H1 (cell line): ENCODE measurements around the gene CD46. TPM values are rescaled to one million over a fixed set of nuclear protein-coding genes. Genes with fewer than 3 reads are reported as not detected.

Experiments
- CTCF ChIA-PET: fragments of 300-600 bp; sonication (Branson Sonifier 250); formaldehyde crosslinking; loops from one replicate; lab custom pipeline; 2021; ENCODE audit not compliant: partially characterized antibody; lab: Charles Lee
- POLR2A ChIA-PET: fragments of 300-600 bp; sonication (Branson Sonifier 250); formaldehyde crosslinking; loops from one replicate; lab custom pipeline; 2021; ENCODE audit warnings: inconsistent platforms; ENCODE audit not compliant: partially characterized antibody; lab: Charles Lee
- DNase-seq, 2 experiments: peaks; one replicate each; pipeline versions ENCODE4 v3.0.0 to v3.0.0-alpha.2; 2010 to 2022; ENCODE audit warnings: low spot score in 2 of 2, low read depth in 1 of 2, mixed read lengths in 1 of 2
- FAIRE-seq: peaks from 2 replicates; lab custom pipeline; 2011; peaks lifted over from hg19 to GRCh38; lab: Jason Lieb, UNC
- H2AFZ ChIP-seq: 2 replicates; pipeline ENCODE4 v1.8.1; 2012; ENCODE audit warnings: low read length, inconsistent platforms
- H2AK5ac ChIP-seq: 2 replicates; pipeline ENCODE4 v1.6.1; 2013; ENCODE audit warnings: low read depth, low read length
- H2BK120ac ChIP-seq: replicated peaks from 2 replicates; pipeline ENCODE3; 2013; ENCODE audit warnings: low read depth, low read length, inconsistent platforms
- H2BK12ac ChIP-seq: 2 replicates; pipeline ENCODE4 v1.6.1; 2013; ENCODE audit warnings: low read depth, low read length
- H2BK15ac ChIP-seq: 2 replicates; pipeline ENCODE4 v1.6.1; 2013; ENCODE audit warnings: low read length
- H2BK20ac ChIP-seq: 2 replicates; pipeline ENCODE4 v1.6.1; 2013; ENCODE audit warnings: low read length
- H2BK5ac ChIP-seq: 2 replicates; pipeline ENCODE4 v1.6.1; 2013; ENCODE audit warnings: low read depth, low read length
- H3K14ac ChIP-seq: 2 replicates; pipeline ENCODE4 v1.6.1; 2013; ENCODE audit warnings: inconsistent platforms; ENCODE audit not compliant: insufficient read length
- H3K18ac ChIP-seq: 2 replicates; pipeline ENCODE4 v1.6.1; 2013; ENCODE audit warnings: low read length; ENCODE audit errors: extremely low read depth
- H3K23ac ChIP-seq: 2 replicates; pipeline ENCODE4 v1.6.1; 2013; ENCODE audit warnings: inconsistent platforms; ENCODE audit not compliant: insufficient read length
- H3K23me2 ChIP-seq: 2 replicates; pipeline ENCODE4 v1.6.1; 2013; ENCODE audit warnings: low read depth, low read length
- H3K27ac ChIP-seq: 2 replicates; pipeline ENCODE4 v1.6.1; 2011; ENCODE audit warnings: low read depth, low read length, inconsistent platforms
- H3K27me3 ChIP-seq, 4 experiments: replicated peaks in 1 of 4; 1 replicate in 1 of 4; 2 replicates in 3 of 4; pipeline versions ENCODE4 v1.6.1 to v1.8.1; 2011 to 2013; ENCODE audit warnings: low read length in 3 of 4, mild to moderate bottlenecking in 3 of 4, inconsistent platforms in 2 of 4, mixed read lengths in 2 of 4, moderate library complexity in 1 of 4; ENCODE audit not compliant: control insufficient read depth in 3 of 4, insufficient read depth in 3 of 4; ENCODE audit errors: extremely low read depth in 1 of 4
- H3K36me3 ChIP-seq, 4 experiments: 2 replicates each; pipeline versions ENCODE4 v1.6.1 to v1.8.1; 2011 to 2013; ENCODE audit warnings: mild to moderate bottlenecking in 4 of 4, low read length in 3 of 4, moderate library complexity in 2 of 4, control low read depth in 1 of 4, inconsistent platforms in 1 of 4; ENCODE audit not compliant: insufficient read depth in 4 of 4, control insufficient read depth in 2 of 4
- H3K4ac ChIP-seq: replicated peaks from 2 replicates; pipeline ENCODE3; 2013; ENCODE audit warnings: low read length, low read depth, mixed read lengths, inconsistent platforms; ENCODE audit not compliant: insufficient read length
- H3K4me1 ChIP-seq, 4 experiments: replicated peaks in 1 of 4; 1 replicate in 1 of 4; 2 replicates in 3 of 4; pipeline versions ENCODE4 v1.6.1 to v1.8.1; 2011 to 2013; ENCODE audit warnings: low read length in 3 of 4, inconsistent platforms in 2 of 4, mixed read lengths in 1 of 4; ENCODE audit not compliant: insufficient read depth in 4 of 4, control insufficient read depth in 3 of 4
- H3K4me2 ChIP-seq, 2 experiments: 2 replicates each; pipeline versions ENCODE4 v1.6.1 to v1.8.1; 2011 to 2013; ENCODE audit warnings: low read depth in 2 of 2, low read length in 2 of 2, control low read depth in 1 of 2, inconsistent platforms in 1 of 2, mild to moderate bottlenecking in 1 of 2; ENCODE audit not compliant: insufficient read depth in 1 of 2
- H3K4me3 ChIP-seq, 4 experiments: fragments of 200-600, 300-600 bp in 1 of 4; sonication (generic), shearing (Covaris generic), sonication (Bioruptor Twin) in 1 of 4; 2 replicates each; pipeline versions ENCODE4 v1.5.1 to v1.8.1; 2011 to 2016; ENCODE audit warnings: low read length in 4 of 4, low read depth in 3 of 4, control low read depth in 2 of 4, inconsistent platforms in 2 of 4, mild to moderate bottlenecking in 2 of 4, mixed read lengths in 1 of 4, moderate library complexity in 1 of 4; ENCODE audit not compliant: insufficient read depth in 2 of 4; ENCODE audit errors: extremely low read depth in 1 of 4
- H3K56ac ChIP-seq: replicated peaks from 2 replicates; pipeline ENCODE3; 2013; ENCODE audit warnings: low read depth, mild to moderate bottlenecking, mixed read lengths, low read length, inconsistent platforms; ENCODE audit not compliant: insufficient read length
- H3K79me1 ChIP-seq: 2 replicates; pipeline ENCODE4 v1.6.1; 2013; ENCODE audit warnings: low read depth, low read length, control low read depth
- H3K79me2 ChIP-seq, 2 experiments: 2 replicates each; pipeline versions ENCODE4 v1.6.1 to v1.8.1; 2012 to 2013; ENCODE audit warnings: low read length in 2 of 2, mild to moderate bottlenecking in 2 of 2, inconsistent platforms in 1 of 2; ENCODE audit not compliant: insufficient read depth in 2 of 2, control insufficient read depth in 1 of 2
- H3K9ac ChIP-seq, 4 experiments: replicated peaks in 1 of 4; 1 replicate in 1 of 4; 2 replicates in 3 of 4; pipeline versions ENCODE4 v1.6.1 to v1.8.1; 2011 to 2013; ENCODE audit warnings: low read depth in 3 of 4, low read length in 3 of 4, control low read depth in 2 of 4, mild to moderate bottlenecking in 2 of 4, moderate library complexity in 2 of 4, inconsistent platforms in 1 of 4; ENCODE audit errors: extremely low read depth in 1 of 4
- H3K9me3 ChIP-seq, 2 experiments: 2 replicates each; pipeline versions ENCODE4 v1.6.1 to v1.8.1; 2012 to 2013; ENCODE audit warnings: mild to moderate bottlenecking in 2 of 2, moderate library complexity in 2 of 2, control low read depth in 1 of 2, inconsistent platforms in 1 of 2, low read depth in 1 of 2, low read length in 1 of 2, mixed read lengths in 1 of 2; ENCODE audit not compliant: insufficient read depth in 2 of 2
- H4K20me1 ChIP-seq, 2 experiments: replicated peaks in 1 of 2; 2 replicates each; pipeline versions ENCODE3 to v1.8.1; 2011 to 2013; ENCODE audit warnings: inconsistent platforms in 2 of 2, low read length in 2 of 2, mild to moderate bottlenecking in 1 of 2; ENCODE audit not compliant: insufficient read depth in 2 of 2, control insufficient read depth in 1 of 2
- H4K5ac ChIP-seq: 2 replicates; pipeline ENCODE4 v1.6.1; 2013; ENCODE audit warnings: low read length, low read depth, mixed read lengths, inconsistent platforms; ENCODE audit not compliant: insufficient read length
- H4K8ac ChIP-seq: 2 replicates; pipeline ENCODE4 v1.8.0; 2013; ENCODE audit warnings: mild to moderate bottlenecking, moderate library complexity, low read length, inconsistent platforms; ENCODE audit not compliant: insufficient read depth; ENCODE audit errors: extremely low read depth
- H4K91ac ChIP-seq: replicated peaks from 2 replicates; pipeline ENCODE3; 2013; ENCODE audit warnings: low read length, mixed read lengths, inconsistent platforms; ENCODE audit not compliant: insufficient read length
- FOSL1 ChIP-seq: IDR thresholded peaks from 2 replicates; pipeline ENCODE4 v1.6.1; 2011; ENCODE audit warnings: mild to moderate bottlenecking, low read depth, low read length, moderate library complexity; ENCODE audit not compliant: insufficient read depth
- TBP ChIP-seq: IDR thresholded peaks from 2 replicates; pipeline ENCODE4 v1.6.1; 2011; ENCODE audit warnings: low read depth, low read length, improper control_type of control experiment
- YY1 ChIP-seq: IDR thresholded peaks from 2 replicates; pipeline ENCODE4 v1.6.1; 2011; ENCODE audit warnings: low read depth, mild to moderate bottlenecking, low read length
- WGBS, 2 experiments: shearing (Covaris generic) in 1 of 2; methylation state at CpG; one replicate each; pipeline versions ENCODE4 v1.1.6 to v1.1.7; 2013 to 2015; ENCODE audit warnings: low lambda C conversion rate in 2 of 2, mixed read lengths in 2 of 2, inconsistent platforms in 1 of 2, low coverage in 1 of 2, missing lambda C conversion rate in 1 of 2; ENCODE audit not compliant: insufficient replicate concordance in 2 of 2, insufficient coverage in 1 of 2, insufficient read length in 1 of 2; ENCODE audit errors: extremely low coverage in 1 of 2, missing lambda C conversion rate in 1 of 2; 5-methylcytosine and 5-hydroxymethylcytosine counted together
- polyA plus RNA-seq, 7 experiments: library from polyadenylated mRNA; depleted of rRNA in 3 of 7; stranded (reverse) in 5 of 7; unstranded in 2 of 7; fragments of >200 nt in 5 of 7; fragments of 200-250 nt in 2 of 7; gene quantifications; 1 replicate in 5 of 7; 2 replicates in 1 of 7; 4 replicates in 1 of 7; pipeline versions ENCODE4 v1.2.1 to v1.2.3, GENCODE V29; 2011 to 2013; ENCODE audit warnings: missing spikeins in 2 of 7, mixed read lengths in 2 of 7
- total RNA-seq: library from RNA; stranded (reverse); fragmentation: NEBNext Ultra II Directional; extraction: Animal tissue kit (Norgen Biotek cat#: 25700); gene quantifications from 2 replicates; pipeline ENCODE4 v1.2.1, GENCODE V29; 2021

The CD46 gene
- total and polyA plus RNA-seq, 2 of the 8 experiments (the other 6 are each of a cell fraction or from before 2014, with no cell fraction given), result 60.9 to 113 TPM

DNA sequence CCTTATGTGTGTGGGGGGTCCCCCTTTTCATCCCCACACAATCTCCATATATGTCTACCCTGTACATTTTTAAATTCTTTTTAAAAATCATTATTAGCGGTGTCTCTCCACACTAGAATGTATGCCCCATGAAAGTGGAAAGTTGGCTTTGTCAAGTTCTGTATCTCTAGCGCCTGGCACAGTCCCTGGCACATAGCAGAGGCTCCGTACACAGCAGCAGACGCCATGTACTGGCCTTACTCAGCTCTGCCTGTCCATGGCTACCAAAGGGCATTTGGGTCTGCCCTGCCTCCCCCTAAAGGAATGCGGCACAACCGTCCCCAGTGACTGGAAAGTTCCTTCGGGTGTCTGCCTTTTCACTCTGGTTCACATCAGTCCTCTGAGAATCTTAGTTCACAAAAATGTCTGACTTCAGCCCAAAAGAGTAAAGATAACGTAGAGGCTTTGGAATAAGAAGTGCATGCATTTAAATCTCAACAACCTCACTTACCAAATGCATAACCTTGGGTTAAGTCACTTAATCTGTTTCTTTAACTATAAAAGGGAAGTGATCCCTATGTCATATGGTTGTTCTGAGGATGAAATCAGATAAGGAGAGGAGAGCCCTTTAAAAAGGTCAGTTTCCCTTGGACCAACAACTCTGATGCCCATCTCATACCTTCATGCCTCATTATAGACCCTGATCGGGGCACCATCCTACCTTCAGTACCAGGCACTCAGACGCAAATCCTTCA lies 61.1 kb downstream of the CD46 start:
- no peak overlapping the region for H2BK120ac ChIP-seq
- no peaks in the 10 kb centered on the region for H3K9me3 ChIP-seq
- H4K5ac ChIP-seq, result no peak overlapping the region
- H3K27ac ChIP-seq, result no peak overlapping the region
- no peaks in the 10 kb centered on the region for H3K27me3 ChIP-seq
- H3K18ac ChIP-seq, result no peak overlapping the region
- no peak overlapping the region for H3K4me3 ChIP-seq
- H3K14ac ChIP-seq, result no peak overlapping the region
- no peak overlapping the region for H3K4me2 ChIP-seq
- DNase-seq (no peak), FAIRE-seq (no peak)
- H3K4me1 ChIP-seq, result no peaks in the 10 kb centered on the region; a peak in 1 of 7 replicates
- H2BK20ac ChIP-seq, result no peak overlapping the region
- H3K56ac ChIP-seq, result no peak overlapping the region
- no peak for TF ChIP-seq YY1
- TF ChIP-seq FOSL1, result no peak
- TF ChIP-seq TBP, result no peak
- CTCF ChIA-PET, result interaction anchor here (0.7 to 4.1 kb wide), 25 partner anchors 8 to 798 kb away, joined by 3 to 54 read pairs (median 6); no protein-coding TSS in a partner anchor
- no peaks in the 10 kb centered on the region for H3K79me1 ChIP-seq
- no peak overlapping the region for H2BK12ac ChIP-seq
- H4K91ac ChIP-seq, result no peak overlapping the region
- no peaks in the 10 kb centered on the region for H4K20me1 ChIP-seq
- no peak overlapping the region for H2AK5ac ChIP-seq
- H3K36me3 ChIP-seq, result no peaks in the 10 kb centered on the region
- H2AFZ ChIP-seq, result no peak overlapping the region
- no peak overlapping the region for H2BK15ac ChIP-seq
- H3K4ac ChIP-seq, result no peak overlapping the region
- H3K79me2 ChIP-seq, result no peaks in the 10 kb centered on the region
- 85% methylated on average over 9 of the region's 10 CpGs; no CpG with 5 or more reads in 1 of the 2 experiments for WGBS, 2 experiments
- H3K9ac ChIP-seq, result no peak overlapping the region
- no peaks in the 10 kb centered on the region for H3K23me2 ChIP-seq
- H4K8ac ChIP-seq, result no peak overlapping the region
- H3K23ac ChIP-seq, result no peak overlapping the region
- no peak overlapping the region for H2BK5ac ChIP-seq
- POLR2A ChIA-PET, result no interaction called here
